ENCODE data around the gene ARHGAP45. TPM values are rescaled to one million over a fixed set of nuclear protein-coding genes. Genes with fewer than 3 reads are reported as not detected.

ARHGAP45 gene
- total and polyA plus RNA-seq, 2 of the 8 experiments (the other 6 are each of a cell fraction or from before 2014, with no cell fraction given), result 31.4 to 41.8 TPM

- no peak for TF ChIP-seq CTCF (IDR thresholded peaks at IDR 0.05; ENCODE audit: control extremely low read depth in 1 of 3, insufficient read depth in 1 of 3, low read depth in 1 of 3, low read length in 3 of 3)
- TF ChIP-seq TBP (IDR thresholded peaks at IDR 0.05; ENCODE audit: low read depth, low read length), result no peak
- no peak for TF ChIP-seq RBBP5 (IDR thresholded peaks at IDR 0.05; ENCODE audit: borderline replicate concordance, low read depth, low read length)
- no peak for TF ChIP-seq YY1 (IDR thresholded peaks at IDR 0.05; ENCODE audit: low read depth, low read length)
- TF ChIP-seq BCL11A (IDR thresholded peaks at IDR 0.05; ENCODE audit: low read depth in 2 of 2, low read length in 2 of 2), result no peak
- no peak for TF ChIP-seq KDM5A (IDR thresholded peaks at IDR 0.05; ENCODE audit: low read length)
- TF ChIP-seq RFX5 (IDR thresholded peaks at IDR 0.05; ENCODE audit: borderline replicate concordance, low read depth, low read length), result no peak
- no peak for TF ChIP-seq SP4 (IDR thresholded peaks at IDR 0.05; ENCODE audit: low read length)
- no peak for TF ChIP-seq FOSL1 (IDR thresholded peaks at IDR 0.05; ENCODE audit: insufficient read depth, low read depth, low read length)
- TF ChIP-seq EP300 (IDR thresholded peaks at IDR 0.05; ENCODE audit: borderline replicate concordance in 1 of 2, low read depth in 2 of 2, low read length in 2 of 2), result no peak
Measured at GRCh38 chr19:1122021-1122971, 55.3 kb downstream of the ARHGAP45 start (continued).
